Testis (tissue), 3 donors: Measurements from ENCODE around the gene FOXJ3. TPM values are rescaled to one million over a fixed set of nuclear protein-coding genes. Genes with fewer than 3 reads are reported as not detected.

Experiments
- DNase-seq: peaks from one replicate; pipeline ENCODE4 v3.0.0-alpha.2; 2019
- H3K27ac ChIP-seq, 2 donors: fragments of 200-600 bp; sonication (generic); one replicate each; pipeline ENCODE4 v1.5.1; 2019
- H3K27me3 ChIP-seq: fragments of 200-600 bp; sonication (generic); one replicate; pipeline ENCODE4 v1.5.1; 2019
- H3K36me3 ChIP-seq: fragments of 200-600 bp; sonication (generic); one replicate; pipeline ENCODE4 v1.5.1; 2017; ENCODE audit warnings: low read depth; ENCODE audit errors: missing control alignments
- H3K4me1 ChIP-seq: fragments of 200-600 bp; sonication (generic); one replicate; pipeline ENCODE4 v1.5.1; 2019
- H3K4me3 ChIP-seq, 2 donors: fragments of 200-600 bp; sonication (generic); one replicate each; pipeline ENCODE4 v1.5.1; 2017 to 2019
- H3K9me3 ChIP-seq: fragments of 200-600 bp; sonication (generic); one replicate; pipeline ENCODE4 v1.5.1; 2017
- POLR2A ChIP-seq: fragments of 450-650 bp; IDR thresholded peaks from one replicate; pipeline ENCODE4 v1.6.1; 2017; ENCODE audit warnings: antibody characterized with exemption, mild to moderate bottlenecking, moderate library complexity
- WGBS, 2 donors: methylation state at CpG; one replicate each; pipeline ENCODE4 v1.1.5; 2018; 5-methylcytosine and 5-hydroxymethylcytosine counted together
- intact Hi-C: fragments of 100-400 bp; cut with DNase I; formaldehyde crosslinking; loops from one replicate; pipeline ENCODE4 v1.15.1; 2023; ENCODE audit warnings: low total_unique reads
- polyA plus RNA-seq: library from polyadenylated mRNA; stranded (reverse); fragments of 350-450 nt; fragmentation: Illumina TruSeq; extraction: RNeasy Lipid Tissue Mini Kit (QIAGEN cat#74804); gene quantifications from one replicate; pipeline ENCODE4 v1.2.3, GENCODE V29; 2014; ENCODE audit warnings: low read depth, low replicate concordance; ENCODE audit not compliant: insufficient read depth
- total RNA-seq, 2 donors: library from RNA; depleted of rRNA; stranded (reverse); fragments of >200 nt; gene quantifications; one replicate each; pipeline ENCODE4 v1.2.3, GENCODE V29; 2016
- TF ChIP-seq, protein P1 (sequence below), 3 experiments: fragments of 450-650 bp in 2 of 3; fragments of 200-600 bp in 1 of 3; sonication (generic) in 1 of 3; IDR thresholded peaks; one replicate each; pipeline ENCODE4 v1.5.1; 2016 to 2019; ENCODE audit warnings: antibody characterized with exemption in 3 of 3, mild to moderate bottlenecking in 2 of 3, moderate library complexity in 1 of 3

Gene FOXJ3
- total and polyA plus RNA-seq, 3 donors from 2014 or later = 38.9 to 80.1 (median 64.4) TPM

DNA sequence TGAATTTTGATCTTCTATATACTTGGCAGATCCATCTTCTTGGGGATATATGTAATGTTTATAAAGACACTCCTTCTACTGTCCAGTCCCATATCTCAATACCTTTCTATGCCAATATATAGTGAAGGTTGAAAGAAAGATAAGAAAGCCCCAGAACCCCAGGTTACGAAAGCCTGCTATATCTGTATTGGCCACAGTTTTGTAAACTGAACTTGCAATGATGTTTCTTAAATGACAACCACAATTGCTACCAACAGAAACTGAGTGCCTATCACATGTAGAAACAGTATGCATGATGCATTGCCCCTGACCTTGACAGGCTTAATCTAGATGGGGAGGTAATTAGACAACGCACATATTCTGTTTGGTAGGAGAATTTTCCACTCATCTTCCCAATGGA, 37.8 kb upstream of the FOXJ3 start:
- H3K27me3 ChIP-seq = no peaks in the 10 kb centered on the region
- DNase-seq = no peak
- H3K36me3 ChIP-seq = no peaks in the 10 kb centered on the region
- no peak overlapping the region for H3K4me3 ChIP-seq
- H3K27ac ChIP-seq = no peak overlapping the region
- no peaks in the 10 kb centered on the region for H3K9me3 ChIP-seq
- 65 to 74% methylated on average over 2 of the region's 2 CpGs for WGBS, 2 donors
- TF ChIP-seq, protein P1, sequence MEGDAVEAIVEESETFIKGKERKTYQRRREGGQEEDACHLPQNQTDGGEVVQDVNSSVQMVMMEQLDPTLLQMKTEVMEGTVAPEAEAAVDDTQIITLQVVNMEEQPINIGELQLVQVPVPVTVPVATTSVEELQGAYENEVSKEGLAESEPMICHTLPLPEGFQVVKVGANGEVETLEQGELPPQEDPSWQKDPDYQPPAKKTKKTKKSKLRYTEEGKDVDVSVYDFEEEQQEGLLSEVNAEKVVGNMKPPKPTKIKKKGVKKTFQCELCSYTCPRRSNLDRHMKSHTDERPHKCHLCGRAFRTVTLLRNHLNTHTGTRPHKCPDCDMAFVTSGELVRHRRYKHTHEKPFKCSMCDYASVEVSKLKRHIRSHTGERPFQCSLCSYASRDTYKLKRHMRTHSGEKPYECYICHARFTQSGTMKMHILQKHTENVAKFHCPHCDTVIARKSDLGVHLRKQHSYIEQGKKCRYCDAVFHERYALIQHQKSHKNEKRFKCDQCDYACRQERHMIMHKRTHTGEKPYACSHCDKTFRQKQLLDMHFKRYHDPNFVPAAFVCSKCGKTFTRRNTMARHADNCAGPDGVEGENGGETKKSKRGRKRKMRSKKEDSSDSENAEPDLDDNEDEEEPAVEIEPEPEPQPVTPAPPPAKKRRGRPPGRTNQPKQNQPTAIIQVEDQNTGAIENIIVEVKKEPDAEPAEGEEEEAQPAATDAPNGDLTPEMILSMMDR (IDR thresholded peaks at IDR 0.05) = no peak
- no peak for TF ChIP-seq POLR2A
- no peaks in the 10 kb centered on the region for H3K4me1 ChIP-seq
- intact Hi-C loops = no loop called here

DNA sequence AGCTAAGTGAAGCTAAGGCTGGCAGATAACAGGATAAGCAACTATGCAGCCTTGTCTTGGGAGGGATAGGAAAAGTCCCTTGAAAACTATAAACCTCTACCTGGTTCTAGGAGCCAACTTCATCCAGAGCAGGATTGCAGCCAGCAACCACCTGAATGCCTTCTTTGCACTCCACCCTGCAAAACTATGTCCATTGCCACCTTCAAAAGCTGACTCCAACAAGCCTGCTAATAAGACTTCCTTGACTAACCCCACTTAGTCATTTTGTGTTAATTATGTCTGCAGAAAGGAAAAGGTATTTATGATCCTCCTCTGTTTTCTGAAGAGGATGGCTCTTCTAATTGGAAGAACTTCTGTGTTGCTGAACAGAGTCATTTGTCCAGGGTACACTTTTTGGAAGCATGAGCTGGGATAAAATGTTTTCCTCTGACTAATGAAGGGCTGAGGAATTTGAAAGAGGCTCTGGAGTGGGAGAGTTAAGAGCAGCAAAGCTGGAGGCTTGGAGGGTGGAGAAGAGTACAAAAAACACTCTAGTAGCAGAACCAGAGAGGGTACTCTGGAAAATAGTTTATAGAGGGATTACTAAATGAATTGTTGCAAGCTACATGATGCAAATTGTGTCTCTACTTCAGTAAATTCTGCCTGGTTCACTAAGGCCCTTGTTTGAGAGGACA, 36.0 kb upstream of the FOXJ3 start:
- no peaks in the 10 kb centered on the region for H3K4me1 ChIP-seq
- H3K9me3 ChIP-seq = no peaks in the 10 kb centered on the region
- no peak for TF ChIP-seq POLR2A
- TF ChIP-seq, protein P1 (IDR thresholded peaks at IDR 0.05) = no peak
- H3K27me3 ChIP-seq = no peaks in the 10 kb centered on the region
- intact Hi-C loops = no loop called here
- no peak overlapping the region for H3K4me3 ChIP-seq
- DNase-seq = no peak
- no peak overlapping the region for H3K27ac ChIP-seq
- no peaks in the 10 kb centered on the region for H3K36me3 ChIP-seq

DNA sequence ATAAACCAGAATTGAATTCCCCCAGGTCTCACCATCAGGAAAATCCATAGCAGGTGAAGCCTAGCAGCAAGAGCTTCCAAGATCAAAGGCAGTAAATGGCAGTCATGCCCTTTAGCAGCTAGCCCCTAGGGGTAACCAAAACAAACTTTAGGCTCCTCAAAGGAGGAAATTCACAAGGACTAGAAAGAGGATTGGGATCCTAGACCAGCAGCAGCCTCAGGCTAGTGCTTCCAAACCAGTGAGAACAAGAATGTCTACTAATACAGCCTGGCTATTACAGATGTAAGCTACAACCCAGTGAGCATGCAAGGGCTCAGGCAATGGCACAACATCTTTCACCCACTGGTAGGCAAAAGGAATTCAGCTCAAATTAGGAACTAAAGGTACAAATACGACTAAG, 34.4 kb upstream of the FOXJ3 start:
- intact Hi-C loops = no loop called here
- no peak for DNase-seq
- no peaks in the 10 kb centered on the region for H3K9me3 ChIP-seq
- H3K36me3 ChIP-seq = no peaks in the 10 kb centered on the region
- H3K4me1 ChIP-seq = no peaks in the 10 kb centered on the region
- no peak overlapping the region for H3K4me3 ChIP-seq
- no peaks in the 10 kb centered on the region for H3K27me3 ChIP-seq
- 86 to 87% methylated on average over 1 of the region's 1 CpG for whole genome bisulfite sequencing, 2 donors
- H3K27ac ChIP-seq = no peak overlapping the region
- TF ChIP-seq, protein P1 (IDR thresholded peaks at IDR 0.05) = no peak
- no peak for TF ChIP-seq POLR2A

DNA sequence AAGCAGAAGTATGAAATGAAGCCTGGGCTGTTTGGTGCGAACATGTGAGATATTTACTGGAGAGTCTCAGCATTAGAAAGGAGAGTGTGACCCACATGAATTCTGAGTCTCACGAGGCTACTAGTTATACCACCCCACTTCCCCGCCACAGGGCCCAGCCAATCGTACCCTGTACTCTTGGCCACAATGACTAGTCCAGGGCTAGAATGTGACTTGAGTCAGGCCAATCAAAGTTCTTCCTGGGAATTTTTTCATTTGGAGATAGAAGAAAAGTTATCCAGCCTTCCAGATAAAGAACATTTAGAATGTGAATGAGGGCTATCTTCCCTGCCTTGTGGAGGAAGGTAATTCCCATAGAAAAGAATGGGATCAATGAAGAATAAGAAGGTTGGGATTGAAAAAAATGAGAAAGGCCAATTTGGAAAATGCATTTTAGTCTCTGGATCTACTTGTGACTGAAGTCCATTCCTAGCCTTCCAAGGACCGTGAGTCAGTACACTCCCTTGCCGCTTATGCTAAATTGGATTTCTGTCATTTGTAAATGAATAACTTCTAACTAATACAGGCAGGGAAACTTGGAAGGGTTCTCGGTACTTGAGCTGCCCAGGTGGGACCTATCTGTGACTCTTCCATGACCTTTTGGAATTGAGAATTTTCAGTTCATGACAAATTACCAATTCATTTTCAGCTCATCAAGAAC, 33.2 kb upstream of the FOXJ3 start:
- H3K27me3 ChIP-seq = no peaks in the 10 kb centered on the region
- DNase-seq = no peak
- no peaks in the 10 kb centered on the region for H3K36me3 ChIP-seq
- H3K4me1 ChIP-seq = no peaks in the 10 kb centered on the region
- H3K4me3 ChIP-seq = no peak overlapping the region
- TF ChIP-seq, protein P1 (IDR thresholded peaks at IDR 0.05) = no peak
- TF ChIP-seq POLR2A = no peak
- WGBS, 2 donors = 83 to 85% methylated on average over 7 of the region's 7 CpGs
- no peak overlapping the region for H3K27ac ChIP-seq
- H3K9me3 ChIP-seq = no peaks in the 10 kb centered on the region
- intact Hi-C loops = no loop called here

DNA sequence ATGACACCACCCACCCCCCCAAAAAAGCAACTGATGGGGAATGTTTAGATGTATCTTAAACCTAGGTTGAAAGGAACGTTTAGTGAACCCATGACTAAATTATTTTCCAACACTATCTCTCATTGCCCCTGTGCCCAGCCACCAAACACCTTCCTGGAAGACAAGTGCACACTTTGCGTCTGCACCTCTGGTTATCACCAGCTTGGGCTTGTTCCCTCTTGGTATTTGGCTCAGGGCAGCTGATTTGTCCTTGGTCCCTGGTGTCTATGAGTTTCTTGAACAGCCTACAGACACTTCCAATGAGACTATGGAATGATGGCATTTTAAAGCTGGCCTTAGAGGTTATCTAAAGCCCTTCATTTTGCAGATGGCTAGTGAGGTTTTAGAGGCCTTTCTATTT, 30.1 kb upstream of the FOXJ3 start:
- Histone ChIP-seq H3K36me3 (no peaks in the 10 kb centered on the region), H3K9me3 (no peaks in the 10 kb centered on the region), H3K4me1 (no peaks in the 10 kb centered on the region), H3K27ac (no peak overlapping the region), H3K4me3 (no peak overlapping the region), H3K27me3 (no peaks in the 10 kb centered on the region)
- WGBS, 2 donors = 70 to 75% methylated on average over 2 of the region's 2 CpGs
- intact Hi-C loops = no loop called here
- DNase-seq = no peak
- TF ChIP-seq, protein P1 (IDR thresholded peaks at IDR 0.05) = no peak
- TF ChIP-seq POLR2A = no peak
